Pancreas (tissue), 10 donors: ENCODE results near the gene FAM53B. TPM values are rescaled to one million over a fixed set of nuclear protein-coding genes. Genes with fewer than 3 reads are reported as not detected.

ENCODE experiments used
- ATAC-seq, 4 donors: fragments of 200-7000 bp; cut with Tn5 transposase; one replicate each; pipeline versions ENCODE4 v1.8.0 to v1.9.1; 2020; ENCODE audit warnings: mild to moderate bottlenecking in 4 of 4, moderate library complexity in 4 of 4
- DNase-seq, 6 donors: peaks; one replicate each; pipeline ENCODE4 v3.0.0-alpha.2; 2020
- FAIRE-seq: peaks from 2 replicates; lab custom pipeline; 2012; peaks lifted over from hg19 to GRCh38; lab: Jason Lieb, UNC
- H3K27ac ChIP-seq, 4 donors: fragments of 200-600 bp; sonication (generic); 1 replicate in 3 of 4; 2 replicates in 1 of 4; pipeline versions ENCODE4 v1.5.0 to v1.8.0; 2020
- H3K27me3 ChIP-seq, 4 donors: fragments of 200-600 bp; one replicate each; pipeline ENCODE4 v1.8.0; 2021
- H3K36me3 ChIP-seq, 3 donors: fragments of 200-600 bp; sonication (generic) in 1 of 3; one replicate each; pipeline versions ENCODE4 v1.5.0 to v1.8.0; 2020 to 2021
- H3K4me1 ChIP-seq, 3 donors: fragments of 200-600 bp; one replicate each; pipeline ENCODE4 v1.8.0; 2021
- H3K4me3 ChIP-seq, 4 donors: fragments of 200-600 bp; sonication (generic) in 2 of 4; one replicate each; pipeline versions ENCODE4 v1.5.0 to v1.8.0; 2020 to 2021
- H3K9me3 ChIP-seq, 4 donors: fragments of 200-600 bp; one replicate each; pipeline ENCODE4 v1.8.0; 2021
- WGBS, 2 donors: extraction: QIAGEN DNeasy Blood & Tissue Kit; methylation state at CpG; one replicate each; pipeline ENCODE4 v1.1.7; 2013; 5-methylcytosine and 5-hydroxymethylcytosine counted together
- intact Hi-C, 3 donors: fragments of 100-400 bp; cut with DNase I; formaldehyde crosslinking; loops; one replicate each; pipeline versions ENCODE4 v1.11.1 to v1.14.2; 2022
- polyA plus RNA-seq, 2 donors: library from polyadenylated mRNA; stranded (reverse); fragments of 200-250 nt; gene quantifications; one replicate each; pipeline ENCODE4 v1.2.3, GENCODE V29; 2013
- total RNA-seq, 6 donors: library from RNA; stranded (reverse); fragmentation: NEBNext Ultra II Directional in 4 of 6; extraction: Animal tissue kit (Norgen Biotek cat#: 25700) in 4 of 6; gene quantifications; one replicate each; pipeline versions ENCODE4 v1.2.1 to v1.2.4, GENCODE V29; 2021 to 2023
- TF ChIP-seq, protein P1 (sequence below), 4 donors: fragments of 200-600 bp; sonication (generic) in 3 of 4; IDR thresholded peaks; one replicate each; pipeline versions ENCODE4 v1.5.0 to v1.8.0; 2021; ENCODE audit warnings: antibody characterized with exemption in 4 of 4
- donor health status: healthy with polysubstance abuse.
- donor health status: DM: no; HTN: no; CAD: no; lungs with moderate emphysema.
- donor health status: DM: no; HTN: no; CAD: no.
- donor health status: control.
- donor health status: control.
- donor health status: Bipolar disorder and iron deficiency.
- donor health status: DM: yes; HTN: yes; CAD: no.
- donor health status: DM: no; HTN: no; CAD: no.
- donor health status: DM: no; HTN: no; CAD: no.
- donor health status: DM: yes; HTN: yes; CAD: no.

FAM53B gene
- total and polyA plus RNA-seq, 8 donors = 5.3 to 16.4 (median 8.5) TPM

DNA sequence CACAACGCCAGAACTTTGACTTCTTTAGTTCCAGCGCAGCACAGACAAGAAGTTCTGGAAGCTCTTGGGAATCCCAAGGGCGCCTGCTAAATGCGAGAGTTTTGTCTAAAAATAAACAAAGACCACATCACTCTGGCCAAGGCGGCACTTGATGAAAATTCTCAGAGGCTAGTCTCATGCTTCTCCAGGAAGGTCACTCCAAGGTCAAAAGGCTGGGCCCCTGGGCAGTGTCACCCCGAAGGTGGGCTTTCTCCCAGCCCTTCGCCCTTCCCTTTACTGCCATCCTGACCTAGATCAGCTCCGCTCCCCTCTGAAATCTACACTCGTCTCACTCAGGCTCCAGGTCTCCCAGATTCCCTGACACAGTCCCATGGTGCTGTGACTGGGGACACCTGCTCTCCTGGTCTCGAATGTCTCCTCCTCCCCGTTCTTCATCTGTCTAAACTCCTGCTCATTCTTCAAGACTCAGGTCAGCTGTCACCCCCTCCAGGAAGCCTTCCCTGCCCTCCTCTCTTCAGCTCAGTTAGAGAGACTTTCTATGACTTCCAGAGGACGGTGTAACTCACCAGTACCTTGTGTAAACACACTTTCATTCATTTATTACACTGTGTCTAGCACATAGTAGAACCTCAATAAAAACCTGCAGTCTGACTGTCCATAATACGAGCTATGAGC, 10.5 kb downstream of the FAM53B start:
- H3K9me3 ChIP-seq = no peaks in the 10 kb centered on the region
- TF ChIP-seq, protein P1, sequence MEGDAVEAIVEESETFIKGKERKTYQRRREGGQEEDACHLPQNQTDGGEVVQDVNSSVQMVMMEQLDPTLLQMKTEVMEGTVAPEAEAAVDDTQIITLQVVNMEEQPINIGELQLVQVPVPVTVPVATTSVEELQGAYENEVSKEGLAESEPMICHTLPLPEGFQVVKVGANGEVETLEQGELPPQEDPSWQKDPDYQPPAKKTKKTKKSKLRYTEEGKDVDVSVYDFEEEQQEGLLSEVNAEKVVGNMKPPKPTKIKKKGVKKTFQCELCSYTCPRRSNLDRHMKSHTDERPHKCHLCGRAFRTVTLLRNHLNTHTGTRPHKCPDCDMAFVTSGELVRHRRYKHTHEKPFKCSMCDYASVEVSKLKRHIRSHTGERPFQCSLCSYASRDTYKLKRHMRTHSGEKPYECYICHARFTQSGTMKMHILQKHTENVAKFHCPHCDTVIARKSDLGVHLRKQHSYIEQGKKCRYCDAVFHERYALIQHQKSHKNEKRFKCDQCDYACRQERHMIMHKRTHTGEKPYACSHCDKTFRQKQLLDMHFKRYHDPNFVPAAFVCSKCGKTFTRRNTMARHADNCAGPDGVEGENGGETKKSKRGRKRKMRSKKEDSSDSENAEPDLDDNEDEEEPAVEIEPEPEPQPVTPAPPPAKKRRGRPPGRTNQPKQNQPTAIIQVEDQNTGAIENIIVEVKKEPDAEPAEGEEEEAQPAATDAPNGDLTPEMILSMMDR (IDR thresholded peaks at IDR 0.05) = no peak
- intact Hi-C loops = loop anchor here in 2 of 3 donors (5.0 to 10.0 kb wide), 2 partner anchors 96 to 189 kb away; no protein-coding TSS in a partner anchor
- WGBS, 2 donors = 80 to 81% methylated on average over 13 of the region's 13 CpGs
- FAIRE-seq (no peak), ATAC-seq (no peak), DNase-seq (no peak)
- H3K4me3 ChIP-seq = no peak overlapping the region
- no peak overlapping the region for H3K27ac ChIP-seq
- peaks cover 12 to 30% (median 19%) of the 10 kb centered on the region in 3 donors for H3K4me1 ChIP-seq
- no peaks in the 10 kb centered on the region for H3K27me3 ChIP-seq
- no peaks in the 10 kb centered on the region for H3K36me3 ChIP-seq

DNA sequence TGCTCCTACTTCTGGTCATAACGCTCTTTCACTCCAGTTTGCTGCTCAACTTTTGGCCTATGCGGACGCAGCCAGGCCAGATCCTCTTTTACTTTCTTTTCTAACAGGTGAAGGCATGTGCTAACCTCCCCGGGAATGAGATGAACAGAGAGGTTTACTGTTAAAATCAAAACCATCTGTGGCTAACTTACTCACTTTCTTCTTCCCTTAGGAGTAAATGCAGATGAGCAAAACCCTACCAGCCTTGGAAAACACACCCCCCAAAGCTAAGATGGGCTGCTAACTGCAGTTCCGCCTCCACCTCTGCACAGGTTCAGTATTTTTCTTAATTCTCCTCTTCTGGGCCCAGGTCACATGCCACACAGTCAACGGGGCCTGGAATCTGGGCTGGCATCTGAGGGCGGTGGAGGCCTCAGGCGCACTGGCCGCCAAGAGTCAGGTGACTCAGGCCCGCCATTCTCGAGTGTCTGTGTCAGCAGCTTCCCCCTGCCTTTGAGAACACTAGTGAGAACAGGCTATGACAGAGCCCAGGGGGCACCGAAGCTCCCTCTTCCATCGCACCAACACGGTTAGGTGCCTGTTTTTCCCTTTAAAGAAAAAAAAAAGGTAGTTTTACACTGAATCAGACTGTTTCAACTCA, 11.1 kb downstream of the FAM53B start:
- Histone ChIP-seq H3K4me3 (no peak overlapping the region), H3K36me3 (no peaks in the 10 kb centered on the region), H3K4me1 (peaks cover 12 to 25% (median 19%) of the 10 kb centered on the region in 3 donors), H3K9me3 (no peaks in the 10 kb centered on the region), H3K27ac (no peak overlapping the region), H3K27me3 (no peaks in the 10 kb centered on the region)
- no peak for ATAC-seq
- intact Hi-C loops = loop anchor here in 2 of 3 donors (5.0 to 10.0 kb wide), 2 partner anchors 96 to 188 kb away; no protein-coding TSS in a partner anchor
- 87 to 90% methylated on average over 14 of the region's 14 CpGs for WGBS, 2 donors
- FAIRE-seq = no peak
- TF ChIP-seq, protein P1 (IDR thresholded peaks at IDR 0.05) = no peak
- no peak for DNase-seq

DNA sequence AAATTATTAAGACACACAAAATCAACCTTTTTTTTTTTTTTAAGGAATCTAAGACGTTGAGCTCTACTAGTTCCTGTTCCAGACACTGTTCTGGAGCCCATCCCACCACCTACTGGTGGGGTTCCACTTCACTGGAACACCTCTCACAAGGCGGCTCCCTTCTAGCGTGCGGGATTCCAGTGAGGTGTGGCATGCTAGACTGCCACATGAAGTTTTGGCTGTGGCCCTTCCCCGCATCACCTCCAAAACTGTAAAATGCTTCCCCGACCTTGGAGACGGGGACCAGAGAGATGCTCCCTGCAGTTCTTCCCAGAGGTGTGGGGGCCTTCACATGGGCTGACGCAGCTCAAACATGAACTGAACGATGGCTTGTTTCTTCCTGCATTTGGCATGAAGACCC, 12.6 kb downstream of the FAM53B start:
- no peak for ATAC-seq
- 91 to 93% methylated on average over 9 of the region's 9 CpGs for WGBS, 2 donors
- Histone ChIP-seq H3K9me3 (no peaks in the 10 kb centered on the region), H3K36me3 (no peaks in the 10 kb centered on the region), H3K27ac (no peak overlapping the region), H3K27me3 (no peaks in the 10 kb centered on the region), H3K4me3 (no peak overlapping the region), H3K4me1 (peaks cover 7 to 25% (median 12%) of the 10 kb centered on the region in 3 donors)
- no peak for FAIRE-seq
- intact Hi-C loops = loop anchor here in 2 of 3 donors (5.0 to 10.0 kb wide), 2 partner anchors 94 to 187 kb away; no protein-coding TSS in a partner anchor
- no peak for DNase-seq
- TF ChIP-seq, protein P1 (IDR thresholded peaks at IDR 0.05) = no peak

DNA sequence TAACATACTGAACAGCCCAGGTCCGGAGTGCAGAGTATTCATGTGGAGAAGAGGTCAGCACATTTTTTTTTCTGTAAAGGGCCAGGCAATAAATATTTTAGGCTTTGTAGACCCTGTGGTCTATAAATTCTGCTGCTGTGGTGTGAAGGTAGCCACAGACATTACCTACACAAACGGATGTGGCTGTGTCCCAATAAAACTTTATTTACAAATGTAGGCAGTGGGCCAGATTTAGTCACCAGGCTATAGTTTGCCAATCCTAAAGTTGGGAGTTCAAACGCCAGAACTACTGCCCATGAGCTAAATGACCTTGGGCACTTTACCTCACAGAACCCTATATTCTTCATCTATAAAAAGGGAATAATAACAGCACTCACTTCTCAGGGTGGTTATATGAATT, 13.4 kb downstream of the FAM53B start:
- intact Hi-C loops = loop anchor here in 2 of 3 donors (5.0 to 10.0 kb wide), 2 partner anchors 93 to 186 kb away; no protein-coding TSS in a partner anchor
- WGBS, 2 donors = 75 to 85% methylated on average over 3 of the region's 3 CpGs
- TF ChIP-seq, protein P1 (IDR thresholded peaks at IDR 0.05) = no peak
- no peaks in the 10 kb centered on the region for H3K27me3 ChIP-seq
- H3K4me3 ChIP-seq = no peak overlapping the region
- ATAC-seq (no peak), DNase-seq (no peak), FAIRE-seq (no peak)
- no peaks in the 10 kb centered on the region for H3K36me3 ChIP-seq
- peaks cover 0 to 19% (median 7%) of the 10 kb centered on the region in 3 donors for H3K4me1 ChIP-seq
- no peaks in the 10 kb centered on the region for H3K9me3 ChIP-seq
- no peak overlapping the region for H3K27ac ChIP-seq
